ENCODE data around the gene CYREN. TPM values are rescaled to one million over a fixed set of nuclear protein-coding genes. Genes with fewer than 3 reads are reported as not detected.
A peak's percentile ranks its signal among the peaks of the same experiment; 100 is the strongest.

Gene CYREN
- total and polyA plus RNA-seq, 9 of the 15 experiments (the other 6 are each of a cell fraction or from before 2014, with no cell fraction given) = 13.9 to 108 (median 88.8) TPM

- H3K27me3 ChIP-seq (ENCODE audit: control insufficient read depth in 2 of 2, insufficient read depth in 2 of 2, low read length in 2 of 2) = peaks cover 9 to 11% of the 10 kb centered on the region in 2 experiments; a peak in 2 of 5 replicates
- no peak overlapping the region for H2AFZ ChIP-seq (ENCODE audit: low read depth, low read length)
- in situ Hi-C loops (cut with MboI) = no loop called here
- no peaks in the 10 kb centered on the region for H3K36me3 ChIP-seq (ENCODE audit: control insufficient read depth, insufficient read depth, low read length)
- no peak overlapping the region for H3K4me2 ChIP-seq (ENCODE audit: insufficient read depth, low read length)
- H3K9me1 ChIP-seq (ENCODE audit: control insufficient read depth, insufficient read depth, low read length) = no peaks in the 10 kb centered on the region
- H3K79me2 ChIP-seq (ENCODE audit: control insufficient read depth, insufficient read depth, low read length) = no peaks in the 10 kb centered on the region
- BruUV-seq (replicated peaks) = no TSS peak
- no peak for FAIRE-seq
- peak; percentile 17; the same call in 2 of the 3 replicates for ATAC-seq
- no peak for DNase-seq (ENCODE audit: extremely low read depth in 1 of 4, low spot score in 3 of 4)
- no peak overlapping the region for H3K27ac ChIP-seq (ENCODE audit: extremely low read depth, low read depth, low read length)
- POLR2A ChIA-PET = interaction anchor here (1.7 kb wide), 1 partner anchor 9 kb away, joined by 3 read pairs; no protein-coding TSS in a partner anchor
- 0 out of 2 replicates have a peak, but pooled peaks have one; percentile 52 for TF ChIP-seq CBFB (CRISPR knock-in tag; IDR thresholded peaks at IDR 0.05)
- no peak for TF ChIP-seq ZBTB2 (IDR thresholded peaks at IDR 0.05)
- 11% methylated on average over 5 of the region's 5 CpGs for WGBS (ENCODE audit: insufficient coverage, low coverage, missing lambda C conversion rate)
- no peak overlapping the region for H3K4me3 ChIP-seq
- CTCF ChIA-PET (ENCODE audit: low intra/inter-chr PET ratio) = no interaction called here
- H3K4me1 ChIP-seq (replicated peaks in 1 of 2; ENCODE audit: control insufficient read depth in 2 of 2, insufficient read depth in 2 of 2, low read length in 2 of 2) = no peaks in the 10 kb centered on the region
- no peaks in the 10 kb centered on the region for H4K20me1 ChIP-seq (replicated peaks; ENCODE audit: control insufficient read depth, insufficient read depth, low read length)
- intact Hi-C loops (cut with micrococcal nuclease) = no loop called here
- H3K9me3 ChIP-seq (replicated peaks; ENCODE audit: control insufficient read depth, insufficient read depth, low read depth, low read length) = no peaks in the 10 kb centered on the region
- no peak overlapping the region for H3K9ac ChIP-seq (ENCODE audit: insufficient read depth in 1 of 2, low read depth in 2 of 2, low read length in 2 of 2)
Observed at GRCh38 chr7:135217645-135218509, 47.4 kb upstream of the CYREN start.

- H3K4me2 ChIP-seq (ENCODE audit: insufficient read depth, low read length) = no peak overlapping the region
- ChIA-PET CTCF (ENCODE audit: low intra/inter-chr PET ratio) (no interaction called here), POLR2A (no interaction called here)
- FAIRE-seq = no peak
- no peak for ATAC-seq
- no peak for DNase-seq (ENCODE audit: extremely low read depth in 1 of 4, low spot score in 3 of 4)
- H2AFZ ChIP-seq (ENCODE audit: low read depth, low read length) = peak overlapping the region; percentile 10; the same call in 1 of the 2 replicates
- no peak overlapping the region for H3K4me3 ChIP-seq
- no peak overlapping the region for H3K9ac ChIP-seq (ENCODE audit: insufficient read depth in 1 of 2, low read depth in 2 of 2, low read length in 2 of 2)
- intact Hi-C loops (cut with micrococcal nuclease) (no loop called here), in situ Hi-C loops (cut with MboI) (no loop called here)
- H3K27ac ChIP-seq (ENCODE audit: extremely low read depth, low read depth, low read length) = no peak overlapping the region
- WGBS (ENCODE audit: insufficient coverage, low coverage, missing lambda C conversion rate) = 4% methylated on average over 3 of the region's 3 CpGs
- H3K27me3 ChIP-seq (ENCODE audit: control insufficient read depth in 2 of 2, insufficient read depth in 2 of 2, low read length in 2 of 2) = peaks cover 9 to 11% of the 10 kb centered on the region in 2 experiments; a peak in 3 of 5 replicates
- no peaks in the 10 kb centered on the region for H3K36me3 ChIP-seq (ENCODE audit: control insufficient read depth, insufficient read depth, low read length)
- H4K20me1 ChIP-seq (replicated peaks; ENCODE audit: control insufficient read depth, insufficient read depth, low read length) = no peaks in the 10 kb centered on the region
- BruUV-seq (replicated peaks) = no TSS peak
- no peaks in the 10 kb centered on the region for H3K9me1 ChIP-seq (ENCODE audit: control insufficient read depth, insufficient read depth, low read length)
- no peaks in the 10 kb centered on the region for H3K79me2 ChIP-seq (ENCODE audit: control insufficient read depth, insufficient read depth, low read length)
- H3K9me3 ChIP-seq (replicated peaks; ENCODE audit: control insufficient read depth, insufficient read depth, low read depth, low read length) = no peaks in the 10 kb centered on the region
- peaks cover 5 to 9% of the 10 kb centered on the region in 2 experiments; a peak in 4 of 5 replicates for H3K4me1 ChIP-seq (replicated peaks in 1 of 2; ENCODE audit: control insufficient read depth in 2 of 2, insufficient read depth in 2 of 2, low read length in 2 of 2)
- TF ChIP-seq, protein P1, sequence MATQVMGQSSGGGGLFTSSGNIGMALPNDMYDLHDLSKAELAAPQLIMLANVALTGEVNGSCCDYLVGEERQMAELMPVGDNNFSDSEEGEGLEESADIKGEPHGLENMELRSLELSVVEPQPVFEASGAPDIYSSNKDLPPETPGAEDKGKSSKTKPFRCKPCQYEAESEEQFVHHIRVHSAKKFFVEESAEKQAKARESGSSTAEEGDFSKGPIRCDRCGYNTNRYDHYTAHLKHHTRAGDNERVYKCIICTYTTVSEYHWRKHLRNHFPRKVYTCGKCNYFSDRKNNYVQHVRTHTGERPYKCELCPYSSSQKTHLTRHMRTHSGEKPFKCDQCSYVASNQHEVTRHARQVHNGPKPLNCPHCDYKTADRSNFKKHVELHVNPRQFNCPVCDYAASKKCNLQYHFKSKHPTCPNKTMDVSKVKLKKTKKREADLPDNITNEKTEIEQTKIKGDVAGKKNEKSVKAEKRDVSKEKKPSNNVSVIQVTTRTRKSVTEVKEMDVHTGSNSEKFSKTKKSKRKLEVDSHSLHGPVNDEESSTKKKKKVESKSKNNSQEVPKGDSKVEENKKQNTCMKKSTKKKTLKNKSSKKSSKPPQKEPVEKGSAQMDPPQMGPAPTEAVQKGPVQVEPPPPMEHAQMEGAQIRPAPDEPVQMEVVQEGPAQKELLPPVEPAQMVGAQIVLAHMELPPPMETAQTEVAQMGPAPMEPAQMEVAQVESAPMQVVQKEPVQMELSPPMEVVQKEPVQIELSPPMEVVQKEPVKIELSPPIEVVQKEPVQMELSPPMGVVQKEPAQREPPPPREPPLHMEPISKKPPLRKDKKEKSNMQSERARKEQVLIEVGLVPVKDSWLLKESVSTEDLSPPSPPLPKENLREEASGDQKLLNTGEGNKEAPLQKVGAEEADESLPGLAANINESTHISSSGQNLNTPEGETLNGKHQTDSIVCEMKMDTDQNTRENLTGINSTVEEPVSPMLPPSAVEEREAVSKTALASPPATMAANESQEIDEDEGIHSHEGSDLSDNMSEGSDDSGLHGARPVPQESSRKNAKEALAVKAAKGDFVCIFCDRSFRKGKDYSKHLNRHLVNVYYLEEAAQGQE (IDR thresholded peaks at IDR 0.05; ENCODE audit: borderline replicate concordance) = peak; percentile 53; the same call in 1 of the 2 replicates
- TF ChIP-seq, protein P1 (CRISPR knock-in tag; IDR thresholded peaks at IDR 0.05; ENCODE audit: low read depth) = no peak
Observed at GRCh38 chr7:135215698-135216097, 45.2 kb upstream of the CYREN start.
